Transverse colon (tissue), 4 donors: ENCODE data around the gene PTPRN2. TPM values are rescaled to one million over a fixed set of nuclear protein-coding genes. Genes with fewer than 3 reads are reported as not detected.

Source experiments
- DNase-seq: peaks from one replicate; pipeline ENCODE4 v3.0.0-alpha.2; 2019
- H3K27ac ChIP-seq, 4 donors: fragments of 200-600 bp; sonication (generic); 2 replicates each; pipeline ENCODE4 v1.5.1; 2016 to 2018; ENCODE audit warnings: inconsistent platforms in 4 of 4
- H3K27me3 ChIP-seq: fragments of 200-600 bp; sonication (generic); 2 replicates; pipeline ENCODE4 v1.5.1; 2017; ENCODE audit warnings: inconsistent platforms
- H3K36me3 ChIP-seq, 4 donors: fragments of 200-600 bp; sonication (generic); 2 replicates each; pipeline ENCODE4 v1.5.1; 2017 to 2019; ENCODE audit warnings: inconsistent platforms in 4 of 4
- H3K4me1 ChIP-seq, 4 donors: fragments of 200-600 bp; sonication (generic); 2 replicates each; pipeline ENCODE4 v1.5.1; 2017 to 2020; ENCODE audit warnings: inconsistent platforms in 4 of 4
- H3K4me3 ChIP-seq, 4 donors: fragments of 200-600 bp; sonication (generic); 1 replicate in 1 of 4; 2 replicates in 3 of 4; pipeline versions ENCODE4 v1.5.1 to v1.6.1; 2017 to 2019; ENCODE audit warnings: inconsistent platforms in 4 of 4
- H3K9me3 ChIP-seq, 2 donors: fragments of 200-600 bp; sonication (generic); 2 replicates each; pipeline ENCODE4 v1.5.1; 2017 to 2019; ENCODE audit warnings: inconsistent platforms in 2 of 2
- EP300 ChIP-seq: sonication (generic); formaldehyde crosslinking; IDR thresholded peaks from one replicate; pipeline ENCODE4 v1.6.1; 2017; ENCODE audit warnings: antibody characterized with exemption, low read depth
- POLR2A ChIP-seq: fragments of 450-650 bp; IDR thresholded peaks from one replicate; pipeline ENCODE4 v1.6.1; 2016; ENCODE audit warnings: antibody characterized with exemption, mild to moderate bottlenecking, moderate library complexity
- POLR2AphosphoS5 ChIP-seq, 3 donors: sonication (generic); formaldehyde crosslinking; IDR thresholded peaks; one replicate each; pipeline ENCODE4 v1.6.1; 2016; ENCODE audit warnings: antibody characterized with exemption in 3 of 3
- WGBS, 2 donors: methylation state at CpG; one replicate each; pipeline ENCODE4 v1.1.5; 2018; ENCODE audit warnings: low coverage in 1 of 2; 5-methylcytosine and 5-hydroxymethylcytosine counted together
- in situ Hi-C, 4 donors: fragments of 200-750 bp; cut with MboI; loops; one replicate each; pipeline versions ENCODE4 v1.15.0 to v1.15.1; 2017; ENCODE audit warnings: low sequenced_read_pairs in 3 of 4, low pct_ligation_motif_present in 1 of 4, low pct_unique_long_range_greater_than_20kb in 1 of 4
- intact Hi-C: fragments of 100-400 bp; cut with DNase I; formaldehyde crosslinking; loops from one replicate; pipeline ENCODE4 v1.15.1; 2023; ENCODE audit warnings: low total_unique reads
- total RNA-seq, 4 donors: library from RNA; depleted of rRNA; stranded (reverse); fragments of >200 nt; gene quantifications; one replicate each; pipeline ENCODE4 v1.1.0, GENCODE V29; 2016
- TF ChIP-seq, protein P1 (sequence below), 5 experiments: fragments of 200-600 bp in 3 of 5; fragments of 450-650 bp in 2 of 5; sonication (generic) in 3 of 5; IDR thresholded peaks; 1 replicate in 2 of 5; 2 replicates in 3 of 5; pipeline ENCODE4 v1.5.1; 2016 to 2017; ENCODE audit warnings: antibody characterized with exemption in 5 of 5, inconsistent platforms in 3 of 5, mild to moderate bottlenecking in 2 of 5, moderate library complexity in 1 of 5

The PTPRN2 gene
- total RNA-seq, 4 donors from 2014 or later, result 15.4 to 31.1 (median 21.8) TPM

DNA sequence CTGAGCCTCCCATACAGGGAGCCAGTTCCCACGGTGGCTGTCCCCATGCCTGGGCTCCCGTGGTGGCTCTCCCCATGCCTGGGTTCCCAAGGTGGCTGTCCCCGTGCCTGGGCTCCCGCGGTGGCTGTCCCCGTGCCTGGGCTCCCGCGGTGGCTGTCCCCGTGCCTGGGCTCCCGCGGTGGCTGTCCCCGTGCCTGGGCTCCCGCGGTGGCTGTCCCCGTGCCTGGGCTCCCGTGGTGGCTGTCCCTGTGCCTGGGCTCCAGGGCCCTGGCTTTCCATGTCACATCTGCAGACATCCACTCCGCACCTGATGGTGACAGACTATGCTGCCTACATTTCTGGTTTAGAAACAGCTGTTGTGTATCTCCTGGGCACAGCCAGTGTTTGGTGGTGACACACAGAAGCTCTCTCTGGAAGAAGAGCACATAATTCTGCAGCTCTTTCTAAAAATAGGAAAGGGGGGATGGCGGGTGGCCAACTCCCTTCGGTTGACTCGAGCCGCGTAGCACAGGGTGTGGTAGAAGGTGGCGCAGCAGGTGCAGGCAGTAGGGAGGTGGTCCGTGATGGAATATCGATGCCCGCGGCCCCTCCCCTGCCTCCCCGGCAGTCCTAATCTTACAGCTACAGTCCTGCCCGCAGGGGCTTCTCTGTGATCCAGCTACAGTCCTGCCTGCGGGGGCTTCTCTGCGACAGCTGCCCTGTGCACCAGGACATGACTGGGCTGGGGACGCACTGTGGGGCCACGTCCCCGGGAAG lies 999.6 kb downstream of the PTPRN2 start:
- intact Hi-C loops (no loop called here), in situ Hi-C loops (no loop called here)
- no peak for TF ChIP-seq EP300
- no peak for TF ChIP-seq POLR2A
- TF ChIP-seq, protein P1, sequence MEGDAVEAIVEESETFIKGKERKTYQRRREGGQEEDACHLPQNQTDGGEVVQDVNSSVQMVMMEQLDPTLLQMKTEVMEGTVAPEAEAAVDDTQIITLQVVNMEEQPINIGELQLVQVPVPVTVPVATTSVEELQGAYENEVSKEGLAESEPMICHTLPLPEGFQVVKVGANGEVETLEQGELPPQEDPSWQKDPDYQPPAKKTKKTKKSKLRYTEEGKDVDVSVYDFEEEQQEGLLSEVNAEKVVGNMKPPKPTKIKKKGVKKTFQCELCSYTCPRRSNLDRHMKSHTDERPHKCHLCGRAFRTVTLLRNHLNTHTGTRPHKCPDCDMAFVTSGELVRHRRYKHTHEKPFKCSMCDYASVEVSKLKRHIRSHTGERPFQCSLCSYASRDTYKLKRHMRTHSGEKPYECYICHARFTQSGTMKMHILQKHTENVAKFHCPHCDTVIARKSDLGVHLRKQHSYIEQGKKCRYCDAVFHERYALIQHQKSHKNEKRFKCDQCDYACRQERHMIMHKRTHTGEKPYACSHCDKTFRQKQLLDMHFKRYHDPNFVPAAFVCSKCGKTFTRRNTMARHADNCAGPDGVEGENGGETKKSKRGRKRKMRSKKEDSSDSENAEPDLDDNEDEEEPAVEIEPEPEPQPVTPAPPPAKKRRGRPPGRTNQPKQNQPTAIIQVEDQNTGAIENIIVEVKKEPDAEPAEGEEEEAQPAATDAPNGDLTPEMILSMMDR (IDR thresholded peaks at IDR 0.05), result no peak
- no peak for TF ChIP-seq POLR2AphosphoS5 (IDR thresholded peaks at IDR 0.05)
- DNase-seq, result no peak
- no peaks in the 10 kb centered on the region for H3K4me1 ChIP-seq
- H3K27me3 ChIP-seq, result peaks cover 21% of the 10 kb centered on the region
- 73% methylated on average over 23 of the region's 34 CpGs; no CpG with 5 or more reads in 1 of the 2 donors for WGBS, 2 donors
- no peak overlapping the region for H3K4me3 ChIP-seq
- H3K9me3 ChIP-seq, result no peaks in the 10 kb centered on the region
- H3K27ac ChIP-seq, result no peak overlapping the region
- H3K36me3 ChIP-seq, result no peaks in the 10 kb centered on the region

GRCh38 chr7:157587051-157587804 lies 1000.4 kb downstream of the PTPRN2 start:
- H3K36me3 ChIP-seq, result no peaks in the 10 kb centered on the region
- DNase-seq, result no peak
- intact Hi-C loops (no loop called here), in situ Hi-C loops (no loop called here)
- TF ChIP-seq POLR2AphosphoS5 (IDR thresholded peaks at IDR 0.05), result no peak
- TF ChIP-seq, protein P1 (IDR thresholded peaks at IDR 0.05), result no peak
- H3K27me3 ChIP-seq, result peaks cover 21% of the 10 kb centered on the region
- H3K27ac ChIP-seq, result no peak overlapping the region
- H3K9me3 ChIP-seq, result no peaks in the 10 kb centered on the region
- no peak overlapping the region for H3K4me3 ChIP-seq
- no peaks in the 10 kb centered on the region for H3K4me1 ChIP-seq
- 83% methylated on average over 11 of the region's 12 CpGs; no CpG with 5 or more reads in 1 of the 2 donors for WGBS, 2 donors

DNA sequence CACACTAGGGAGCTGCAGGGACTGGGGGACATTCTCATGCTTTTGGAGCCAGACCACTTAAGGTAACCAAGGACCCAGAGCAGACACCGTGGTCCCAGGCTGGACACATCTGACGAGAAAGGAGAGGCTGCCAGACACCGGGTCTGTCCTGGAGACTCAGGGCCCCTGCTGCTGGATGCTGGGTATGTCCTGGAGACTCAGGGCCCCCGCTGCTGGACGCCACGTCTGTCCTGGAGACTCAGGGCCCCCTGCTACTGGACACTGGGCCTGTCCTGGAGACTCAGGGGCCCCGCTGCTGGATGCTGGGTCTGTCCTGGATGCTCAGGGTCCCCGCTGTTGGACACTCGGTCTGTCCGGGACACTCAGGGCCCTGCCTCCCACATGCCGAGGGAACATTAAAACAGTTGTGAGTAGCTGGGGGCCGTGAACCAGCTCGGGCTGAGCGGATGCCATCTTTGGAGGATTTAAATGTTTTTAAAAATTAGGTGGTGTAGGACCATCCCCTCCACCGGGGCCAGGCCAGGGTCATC lies 1001.1 kb downstream of the PTPRN2 start:
- intact Hi-C loops, result no loop called here
- Histone ChIP-seq H3K36me3 (no peaks in the 10 kb centered on the region), H3K27ac (no peak overlapping the region), H3K9me3 (no peaks in the 10 kb centered on the region), H3K27me3 (peaks cover 23% of the 10 kb centered on the region), H3K4me1 (no peaks in the 10 kb centered on the region), H3K4me3 (no peak overlapping the region)
- TF ChIP-seq EP300, result no peak
- TF ChIP-seq POLR2A, result no peak
- in situ Hi-C loops, result no loop called here
- 85 to 90% methylated on average over 2 to 15 of the region's 15 CpGs for WGBS, 2 donors
- DNase-seq, result no peak

DNA sequence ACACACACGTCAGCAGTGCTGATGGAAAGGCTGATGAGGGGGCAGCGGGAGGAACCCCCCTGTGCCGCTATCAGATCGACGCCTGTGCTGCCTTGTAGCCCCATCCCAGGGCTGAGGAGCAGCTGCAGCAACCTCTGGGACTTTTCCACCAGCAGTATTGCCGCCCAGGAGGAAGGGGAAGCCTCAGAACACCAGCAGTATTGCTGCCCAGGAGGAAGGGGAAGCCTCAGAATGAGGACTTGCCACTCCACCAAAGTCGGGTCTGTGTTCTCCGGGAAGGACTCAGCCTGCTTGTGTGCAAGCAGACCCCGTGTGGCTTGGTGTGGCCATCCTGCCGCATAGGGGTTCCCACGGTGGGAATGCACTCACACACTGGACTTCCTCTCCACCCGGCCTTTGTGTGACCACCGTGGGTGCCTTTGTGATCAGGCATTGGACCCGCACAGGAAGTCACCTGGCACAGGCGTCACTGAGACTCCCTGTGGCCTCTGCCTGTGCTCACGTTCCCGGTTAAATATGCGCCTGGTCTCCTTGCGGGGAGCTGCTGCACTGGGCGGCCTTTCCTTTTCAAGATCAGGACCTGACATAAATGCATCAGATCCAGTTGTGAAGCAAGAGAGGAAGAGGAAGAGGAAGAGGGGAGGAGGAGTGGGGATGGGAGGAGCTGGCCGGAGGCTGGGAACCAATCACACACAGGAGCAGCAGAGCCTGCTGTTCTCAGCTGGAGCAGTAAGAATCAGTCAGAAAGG lies 1002.3 kb downstream of the PTPRN2 start:
- Histone ChIP-seq H3K4me1 (no peaks in the 10 kb centered on the region), H3K27ac (no peak overlapping the region), H3K4me3 (no peak overlapping the region), H3K9me3 (no peaks in the 10 kb centered on the region), H3K36me3 (no peaks in the 10 kb centered on the region), H3K27me3 (peaks cover 28% of the 10 kb centered on the region)
- WGBS, 2 donors, result 76% methylated on average over 19 of the region's 21 CpGs; no CpG with 5 or more reads in 1 of the 2 donors
- in situ Hi-C loops (no loop called here), intact Hi-C loops (no loop called here)
- no peak for DNase-seq
- TF ChIP-seq POLR2AphosphoS5 (IDR thresholded peaks at IDR 0.05) (no peak), EP300 (no peak), POLR2A (no peak)
- TF ChIP-seq, protein P1 (IDR thresholded peaks at IDR 0.05), result no peak
